Adrenal gland (tissue), 12 donors: ENCODE data around the gene KLHL29. TPM values are rescaled to one million over a fixed set of nuclear protein-coding genes. Genes with fewer than 3 reads are reported as not detected.
"Not testable (repeated sequence)": the region's sequence is repeated elsewhere in the genome, so short reads cannot be mapped to it uniquely, and the experiment has no call there.

ENCODE experiments used
- DNase-seq, 7 donors: peaks; one replicate each; pipeline ENCODE4 v3.0.0-alpha.2; 2019 to 2020
- H3K27ac ChIP-seq, 5 donors: fragments of 200-600 bp; sonication (generic) in 4 of 5; 1 replicate in 3 of 5; 2 replicates in 2 of 5; pipeline versions ENCODE4 v1.5.1 to v1.8.0; 2016 to 2020; ENCODE audit warnings: mild to moderate bottlenecking in 1 of 5
- H3K27me3 ChIP-seq: fragments of 200-600 bp; 2 replicates; pipeline ENCODE4 v1.8.0; 2021
- H3K36me3 ChIP-seq, 2 donors: fragments of 200-600 bp; replicated peaks in 1 of 2; 1 replicate in 1 of 2; 2 replicates in 1 of 2; pipeline versions ENCODE4 v1.5.1 to v1.8.0; 2018 to 2022
- H3K4me1 ChIP-seq, 2 donors: fragments of 200-600 bp; replicated peaks in 1 of 2; 1 replicate in 1 of 2; 2 replicates in 1 of 2; pipeline versions ENCODE4 v1.5.1 to v1.8.0; 2018 to 2021
- H3K4me3 ChIP-seq, 4 donors: fragments of 200-600 bp; sonication (generic) in 3 of 4; one replicate each; pipeline ENCODE4 v1.5.1; 2016 to 2018
- H3K9me3 ChIP-seq, 3 donors: fragments of 200-600 bp; sonication (generic) in 1 of 3; replicated peaks in 1 of 3; 1 replicate in 2 of 3; 2 replicates in 1 of 3; pipeline versions ENCODE4 v1.5.1 to v1.8.0; 2016 to 2021
- POLR2A ChIP-seq, 2 donors: fragments of 450-650 bp; IDR thresholded peaks; one replicate each; pipeline ENCODE4 v1.6.1; 2017; ENCODE audit warnings: antibody characterized with exemption in 2 of 2, mild to moderate bottlenecking in 2 of 2, moderate library complexity in 1 of 2
- WGBS, 4 donors: extraction: QIAGEN DNeasy Blood & Tissue Kit in 2 of 4; methylation state at CpG; one replicate each; pipeline versions ENCODE4 v1.1.5 to v1.1.7; 2013 to 2017; 5-methylcytosine and 5-hydroxymethylcytosine counted together
- intact Hi-C, 2 donors: fragments of 100-400 bp; cut with DNase I; formaldehyde crosslinking; loops; one replicate each; pipeline versions ENCODE4 v1.14.1 to v1.15.0; 2022 to 2023
- polyA plus RNA-seq, 3 donors: library from polyadenylated mRNA; stranded (reverse); fragments of 200-250 nt in 2 of 3; fragments of 350-450 nt in 1 of 3; fragmentation: Illumina TruSeq in 1 of 3; extraction: RNeasy Lipid Tissue Mini Kit (QIAGEN cat#74804) in 1 of 3; gene quantifications; one replicate each; pipeline ENCODE4 v1.2.3, GENCODE V29; 2013 to 2014
- total RNA-seq, 9 donors: library from RNA; depleted of rRNA in 4 of 9; stranded (reverse); fragments of >200 nt in 4 of 9; fragments of 120-200 nt in 1 of 9; fragmentation: NEBNext Ultra II Directional in 1 of 9; extraction: Animal tissue kit (Norgen Biotek cat#: 25700) in 1 of 9; gene quantifications; one replicate each; pipeline versions ENCODE4 v1.1.0 to v1.2.4, GENCODE V29; 2013 to 2023
- TF ChIP-seq, protein P1 (sequence below), 6 experiments: fragments of 450-650 bp in 4 of 6; fragments of 200-600 bp in 2 of 6; sonication (generic) in 1 of 6; IDR thresholded peaks; 1 replicate in 5 of 6; 2 replicates in 1 of 6; pipeline versions ENCODE4 v1.5.1 to v1.8.0; 2016 to 2021; ENCODE audit warnings: antibody characterized with exemption in 6 of 6, mild to moderate bottlenecking in 2 of 6, moderate library complexity in 1 of 6
- donor health status: healthy with polysubstance abuse.
- donor health status: Bipolar disorder and iron deficiency.
- donor health status: DM: yes; HTN: yes; CAD: no.
- donor health status: DM: no; HTN: no; CAD: no.
- donor health status: DM: no; HTN: no; CAD: no.
- donor health status: DM: yes; HTN: yes; CAD: no.

Gene KLHL29
- total and polyA plus RNA-seq, 12 donors = 1.9 to 24.5 (median 15.7) TPM

DNA sequence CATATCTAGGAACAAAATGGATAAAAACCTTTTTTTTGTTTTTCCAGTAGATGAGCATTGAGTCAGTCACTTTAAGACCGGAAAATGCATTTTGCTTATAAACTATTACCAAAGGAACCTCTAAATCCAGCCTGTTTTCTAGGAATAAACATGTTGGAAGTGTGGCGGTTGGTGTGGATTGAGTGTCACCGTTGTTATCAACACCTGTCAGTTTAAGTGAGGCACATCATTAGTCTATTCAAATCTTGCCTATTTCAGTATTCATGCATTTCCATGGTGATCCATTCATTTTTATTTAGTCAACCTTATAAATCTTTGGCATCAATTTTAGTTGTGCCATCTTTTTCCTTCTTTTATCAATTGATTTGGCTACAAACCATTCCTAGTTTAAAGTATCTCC is 3.3 kb downstream of the KLHL29 start:
- no peak overlapping the region for H3K27ac ChIP-seq
- WGBS, 4 donors = 88 to 96% (median 94%) methylated on average over 3 of the region's 3 CpGs
- H3K9me3 ChIP-seq = no peaks in the 10 kb centered on the region
- no peak for DNase-seq
- H3K4me3 ChIP-seq = no peak overlapping the region
- peaks cover 0 to 23% of the 10 kb centered on the region in 2 donors for H3K4me1 ChIP-seq
- TF ChIP-seq, protein P1, sequence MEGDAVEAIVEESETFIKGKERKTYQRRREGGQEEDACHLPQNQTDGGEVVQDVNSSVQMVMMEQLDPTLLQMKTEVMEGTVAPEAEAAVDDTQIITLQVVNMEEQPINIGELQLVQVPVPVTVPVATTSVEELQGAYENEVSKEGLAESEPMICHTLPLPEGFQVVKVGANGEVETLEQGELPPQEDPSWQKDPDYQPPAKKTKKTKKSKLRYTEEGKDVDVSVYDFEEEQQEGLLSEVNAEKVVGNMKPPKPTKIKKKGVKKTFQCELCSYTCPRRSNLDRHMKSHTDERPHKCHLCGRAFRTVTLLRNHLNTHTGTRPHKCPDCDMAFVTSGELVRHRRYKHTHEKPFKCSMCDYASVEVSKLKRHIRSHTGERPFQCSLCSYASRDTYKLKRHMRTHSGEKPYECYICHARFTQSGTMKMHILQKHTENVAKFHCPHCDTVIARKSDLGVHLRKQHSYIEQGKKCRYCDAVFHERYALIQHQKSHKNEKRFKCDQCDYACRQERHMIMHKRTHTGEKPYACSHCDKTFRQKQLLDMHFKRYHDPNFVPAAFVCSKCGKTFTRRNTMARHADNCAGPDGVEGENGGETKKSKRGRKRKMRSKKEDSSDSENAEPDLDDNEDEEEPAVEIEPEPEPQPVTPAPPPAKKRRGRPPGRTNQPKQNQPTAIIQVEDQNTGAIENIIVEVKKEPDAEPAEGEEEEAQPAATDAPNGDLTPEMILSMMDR (IDR thresholded peaks at IDR 0.05) = no peak
- no peak for TF ChIP-seq POLR2A (IDR thresholded peaks at IDR 0.05)
- H3K27me3 ChIP-seq = no peaks in the 10 kb centered on the region
- H3K36me3 ChIP-seq = no peaks in the 10 kb centered on the region
- intact Hi-C loops = no loop called here

DNA sequence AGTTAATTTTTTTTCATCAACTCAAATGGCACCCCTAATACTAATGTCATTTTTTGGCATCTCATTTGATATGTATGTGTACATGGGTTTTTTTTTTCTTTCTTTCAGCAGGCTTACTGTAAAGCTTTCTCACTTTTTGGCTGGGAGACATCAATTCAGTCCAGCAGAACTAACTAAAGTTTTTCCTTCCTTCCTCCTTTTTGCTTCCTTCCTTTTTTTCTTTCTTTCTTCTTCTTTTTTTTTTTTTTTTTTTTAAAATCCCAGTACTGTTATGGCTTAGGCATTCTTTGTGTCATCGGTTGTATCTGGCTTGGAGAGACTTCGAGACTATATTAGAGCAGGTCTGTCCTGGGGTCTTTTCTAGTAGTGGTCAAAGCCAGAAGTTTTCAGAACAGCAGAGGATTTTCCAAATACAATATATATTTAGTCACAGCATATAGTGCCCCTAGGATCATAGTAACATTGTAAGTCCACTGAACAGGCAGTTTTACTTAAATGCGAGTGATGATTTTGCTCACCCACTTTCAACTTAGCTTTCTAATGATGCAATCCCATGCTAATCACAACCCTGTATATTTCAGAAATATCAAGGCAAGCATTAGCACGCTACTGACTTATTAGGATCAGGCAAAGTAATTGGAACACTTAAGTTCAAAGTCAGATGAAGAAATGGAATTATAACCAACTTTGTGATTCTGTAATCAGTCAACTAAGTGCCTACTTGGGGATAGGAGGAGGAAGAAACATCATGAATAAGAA is 4.0 kb downstream of the KLHL29 start:
- TF ChIP-seq POLR2A (IDR thresholded peaks at IDR 0.05) = no peak
- TF ChIP-seq, protein P1 (IDR thresholded peaks at IDR 0.05) = no peak
- H3K27ac ChIP-seq = no peak overlapping the region
- H3K4me1 ChIP-seq = peaks cover 0 to 23% of the 10 kb centered on the region in 2 donors
- DNase-seq = no peak
- WGBS, 4 donors = 90 to 96% (median 93%) methylated on average over 4 of the region's 4 CpGs
- H3K4me3 ChIP-seq = no peak overlapping the region
- H3K9me3 ChIP-seq = no peaks in the 10 kb centered on the region
- intact Hi-C loops = no loop called here
- H3K36me3 ChIP-seq = no peaks in the 10 kb centered on the region
- H3K27me3 ChIP-seq = no peaks in the 10 kb centered on the region

GRCh38 chr2:23390152-23390551 is 5.2 kb downstream of the KLHL29 start:
- peaks cover 0 to 19% of the 10 kb centered on the region in 2 donors for H3K4me1 ChIP-seq
- no peak overlapping the region for H3K4me3 ChIP-seq
- no peaks in the 10 kb centered on the region for H3K27me3 ChIP-seq
- TF ChIP-seq POLR2A (IDR thresholded peaks at IDR 0.05) = no peak
- TF ChIP-seq, protein P1 (IDR thresholded peaks at IDR 0.05) = no peak
- H3K27ac ChIP-seq = no peak overlapping the region
- intact Hi-C loops = no loop called here
- H3K9me3 ChIP-seq = no peaks in the 10 kb centered on the region
- 68 to 77% (median 71%) methylated on average over 11 of the region's 11 CpGs for WGBS, 4 donors
- DNase-seq = peak in 5 of 7 donors; percentile 28 to 69 (median 47)
- H3K36me3 ChIP-seq = no peaks in the 10 kb centered on the region

- H3K27me3 ChIP-seq, intact Hi-C loops, H3K36me3 ChIP-seq, H3K9me3 ChIP-seq, DNase-seq, H3K27ac ChIP-seq: not testable (repeated sequence)
- Histone ChIP-seq H3K4me3 (peak overlapping the region in 1 of 4 donors; percentile 22), H3K4me1 (peaks cover 0 to 19% of the 10 kb centered on the region in 2 donors)
- 90 to 93% (median 90%) methylated on average over 10 of the region's 10 CpGs for WGBS, 4 donors
These were observed 6.3 kb downstream of the KLHL29 start for GRCh38 chr2:23391237-23391736.

- H3K27me3 ChIP-seq = no peaks in the 10 kb centered on the region
- no peak for DNase-seq
- intact Hi-C loops = no loop called here
- no peaks in the 10 kb centered on the region for H3K36me3 ChIP-seq
- H3K9me3 ChIP-seq = no peaks in the 10 kb centered on the region
- TF ChIP-seq, protein P1 (IDR thresholded peaks at IDR 0.05) = no peak
- TF ChIP-seq POLR2A (IDR thresholded peaks at IDR 0.05) = no peak
- WGBS, 4 donors = 77 to 83% (median 82%) methylated on average over 7 to 8 of the region's 8 CpGs
- no peak overlapping the region for H3K27ac ChIP-seq
- H3K4me3 ChIP-seq = no peak overlapping the region
- H3K4me1 ChIP-seq = peaks cover 0 to 7% of the 10 kb centered on the region in 2 donors
These were observed 8.7 kb downstream of the KLHL29 start for GRCh38 chr2:23393722-23394121.
